Activated CD8-positive, alpha-beta memory T cell treated with anti-CD3 and anti-CD28 coated beads, Interleukin-2, amount 10 ng/mL, durations not matched to agents 7 days and 5 days (primary cell): ENCODE data around the gene SPIB. TPM values are rescaled to one million over a fixed set of nuclear protein-coding genes. Genes with fewer than 3 reads are reported as not detected.

ENCODE experiments used
- ATAC-seq: fragments of 150-1000 bp; cut with Tn5 transposase; one replicate; pipeline ENCODE4 v1.10.0; 2021; ENCODE audit warnings: moderate library complexity
- CTCF ChIA-PET: fragments of 350-600 bp; sonication (Branson Sonifier 250); formaldehyde crosslinking; loops from one replicate; lab custom pipeline; 2021; ENCODE audit warnings: antibody characterized with exemption; lab: Charles Lee
- DNase-seq: peaks from one replicate; pipeline ENCODE4 v3.0.0-alpha.2; 2020
- H3K27ac Mint-ChIP-seq: one replicate; pipeline ENCODE4 v1.8.0; 2021; ENCODE audit warnings: mild to moderate bottlenecking, mixed read lengths
- H3K27me3 Mint-ChIP-seq: one replicate; pipeline ENCODE4 v1.8.0; 2021; ENCODE audit warnings: mixed read lengths
- H3K36me3 Mint-ChIP-seq: one replicate; pipeline ENCODE4 v1.8.0; 2021; ENCODE audit warnings: mild to moderate bottlenecking, mixed read lengths
- H3K4me1 Mint-ChIP-seq: one replicate; pipeline ENCODE4 v1.8.0; 2021; ENCODE audit warnings: mixed read lengths
- H3K4me3 Mint-ChIP-seq: one replicate; pipeline ENCODE4 v1.8.0; 2021; ENCODE audit warnings: mild to moderate bottlenecking, moderate library complexity, mixed read lengths
- H3K9me3 Mint-ChIP-seq: one replicate; pipeline ENCODE4 v1.8.0; 2022; ENCODE audit warnings: low read depth, mixed read lengths
- total RNA-seq, 2 experiments: library from RNA; stranded (reverse); gene quantifications; one replicate each; pipeline ENCODE4 v1.2.3, GENCODE V29; 2021

Gene SPIB
- total RNA-seq, 2 experiments from 2014 or later = 0.23 to 0.66 TPM

- Mint-ChIP-seq H3K27me3 (no peaks in the 10 kb centered on the region), H3K4me3 (peak overlapping the region; percentile 98), H3K4me1 (peaks cover 14% of the 10 kb centered on the region), H3K27ac (peak overlapping the region; percentile 39), H3K36me3 (peaks cover 19% of the 10 kb centered on the region), H3K9me3 (no peaks in the 10 kb centered on the region)
- ATAC-seq = no peak
- DNase-seq = no peak
- CTCF ChIA-PET = interaction anchor here (1.1 to 1.9 kb wide), 2 partner anchors 17 to 121 kb away, joined by 5 read pairs; no protein-coding TSS in a partner anchor
Observed at GRCh38 chr19:50477751-50478515, 59.2 kb downstream of the SPIB start.

- no peaks in the 10 kb centered on the region for H3K27me3 Mint-ChIP-seq
- peaks cover 14% of the 10 kb centered on the region for H3K4me1 Mint-ChIP-seq
- H3K4me3 Mint-ChIP-seq = no peak overlapping the region
- DNase-seq = no peak
- ATAC-seq = no peak
- H3K9me3 Mint-ChIP-seq = no peaks in the 10 kb centered on the region
- no peak overlapping the region for H3K27ac Mint-ChIP-seq
- H3K36me3 Mint-ChIP-seq = peaks cover 21% of the 10 kb centered on the region
- CTCF ChIA-PET = interaction anchor here (1.1 to 1.9 kb wide), 3 partner anchors 18 to 122 kb away, joined by 4 to 5 read pairs (median 5); partner anchors contain the start of gene JOSD2
Observed at GRCh38 chr19:50478901-50479715, 60.4 kb downstream of the SPIB start.

GRCh38 chr19:50479761-50480251, 61.1 kb downstream of the SPIB start:
- ATAC-seq (no peak), DNase-seq (no peak)
- H3K27ac Mint-ChIP-seq = no peak overlapping the region
- H3K36me3 Mint-ChIP-seq = peaks cover 21% of the 10 kb centered on the region
- no peaks in the 10 kb centered on the region for H3K27me3 Mint-ChIP-seq
- H3K4me3 Mint-ChIP-seq = no peak overlapping the region
- no peaks in the 10 kb centered on the region for H3K9me3 Mint-ChIP-seq
- CTCF ChIA-PET = interaction anchor here (1.3 to 1.9 kb wide), 2 partner anchors 19 to 32 kb away, joined by 4 to 5 read pairs; partner anchors contain the start of gene JOSD2
- H3K4me1 Mint-ChIP-seq = peaks cover 14% of the 10 kb centered on the region

- Mint-ChIP-seq H3K4me1 (peaks cover 14% of the 10 kb centered on the region), H3K27ac (no peak overlapping the region), H3K9me3 (no peaks in the 10 kb centered on the region), H3K27me3 (no peaks in the 10 kb centered on the region), H3K4me3 (no peak overlapping the region), H3K36me3 (peaks cover 25% of the 10 kb centered on the region)
- DNase-seq = no peak
- CTCF ChIA-PET = no interaction called here
- ATAC-seq = no peak
Observed at GRCh38 chr19:50480281-50481111, 61.8 kb downstream of the SPIB start.

Other genes with a start within 250 kb of the SPIB start
- gene MYH14, start 215.3 kb upstream of the SPIB start, total RNA-seq = not detected
- gene KCNC3, start 89.6 kb upstream of the SPIB start, total RNA-seq = 1 to 10 TPM; 1.3 to 2.3 TPM
- 1 to 10 TPM; 5.3 to 8.8 TPM for gene NAPSA, start 53.3 kb upstream of the SPIB start, total RNA-seq
- 10 to 100 TPM; 62.2 to 69.8 TPM for gene NR1H2, start 42.5 kb upstream of the SPIB start, total RNA-seq
- 100 to 1,000 TPM; 158 to 215 TPM for gene POLD1, start 34.6 kb upstream of the SPIB start, total RNA-seq
- not detected for gene MYBPC2, start 14.0 kb downstream of the SPIB start, total RNA-seq
- gene EMC10, start 57.6 kb downstream of the SPIB start, total RNA-seq = 10 to 100 TPM; 47.8 to 57.2 TPM
- gene GARIN5A, start 57.9 kb downstream of the SPIB start, total RNA-seq = not detected
- 10 to 100 TPM; 40.2 to 41.7 TPM for gene JOSD2, start 92.3 kb downstream of the SPIB start, total RNA-seq
- gene ASPDH, start 95.0 kb downstream of the SPIB start, total RNA-seq = not detected
- not detected for gene LRRC4B, start 149.5 kb downstream of the SPIB start, total RNA-seq
- not detected for gene SYT3, start 220.9 kb downstream of the SPIB start, total RNA-seq
- gene C19orf81, start 230.5 kb downstream of the SPIB start, total RNA-seq = under 1 TPM in 1 of 2 experiments, not detected in 1; 0.70 TPM